HepG2 (cell line): ENCODE measurements around the gene ZNF467. TPM values are rescaled to one million over a fixed set of nuclear protein-coding genes. Genes with fewer than 3 reads are reported as not detected.

ENCODE experiments used
- ATAC-seq: fragments of 200-7000 bp; cut with Tn5 transposase; 3 replicates; pipeline ENCODE4 v1.9.1; 2020; ENCODE audit warnings: mild to moderate bottlenecking, moderate library complexity
- BruUV-seq: library from RNA; stranded (reverse); fragments of 400-500 nt; replicated peaks from 2 replicates; lab custom pipeline; 2021; lab: Mats Ljungman, UMichigan
- CTCF ChIA-PET: fragments of 300-600 bp; formaldehyde crosslinking; extraction: SDS; loops from one replicate; lab custom pipeline; 2021; ENCODE audit warnings: low total read pairs, inconsistent platforms, low intra/inter-chr PET ratio; lab: Yijun Ruan, JAX
- POLR2A ChIA-PET: fragments of 350-600 bp; sonication (Branson Sonifier 250); formaldehyde crosslinking; loops from one replicate; lab custom pipeline; 2020; ENCODE audit warnings: antibody characterized with exemption, inconsistent platforms; lab: Yijun Ruan, JAX
- DNase-seq: peaks from one replicate; pipeline ENCODE4 v3.0.0-alpha.2; 2015; ENCODE audit warnings: low spot score
- FAIRE-seq: peaks from 3 replicates; lab custom pipeline; 2011; peaks lifted over from hg19 to GRCh38; lab: Jason Lieb, UNC
- H2AFZ ChIP-seq: one replicate; pipeline ENCODE4 v1.6.1; 2011; ENCODE audit warnings: low read length, inconsistent platforms
- H3K27ac ChIP-seq: fragments of 300-600 bp; 3 replicates; pipeline ENCODE4 v1.8.0; 2011; ENCODE audit warnings: mixed run types, mild to moderate bottlenecking, mixed read lengths, low read length, inconsistent platforms; ENCODE audit not compliant: insufficient read depth; ENCODE audit errors: extremely low read length
- H3K27me3 ChIP-seq, 2 experiments: fragments of 200-600 bp in 1 of 2; 2 replicates in 1 of 2; 3 replicates in 1 of 2; pipeline versions ENCODE4 v1.6.0 to v1.8.0; 2011; ENCODE audit warnings: low read length in 2 of 2, mild to moderate bottlenecking in 2 of 2, moderate library complexity in 2 of 2, inconsistent platforms in 1 of 2; ENCODE audit not compliant: insufficient read depth in 2 of 2, control insufficient read depth in 1 of 2
- H3K36me3 ChIP-seq, 2 experiments: fragments of 200-600 bp in 1 of 2; replicated peaks in 1 of 2; 2 replicates in 1 of 2; 3 replicates in 1 of 2; pipeline versions ENCODE4 v1.5.1 to v1.8.0; 2011; ENCODE audit warnings: low read length in 2 of 2, inconsistent platforms in 1 of 2; ENCODE audit not compliant: insufficient read depth in 2 of 2, control insufficient read depth in 1 of 2
- H3K4me1 ChIP-seq: 2 replicates; pipeline ENCODE4 v1.5.1; 2012; ENCODE audit warnings: low read length, inconsistent platforms; ENCODE audit not compliant: insufficient read depth
- H3K4me2 ChIP-seq: 2 replicates; pipeline ENCODE4 v1.6.0; 2011; ENCODE audit warnings: low read depth, low read length, inconsistent platforms
- H3K4me3 ChIP-seq, 3 experiments: fragments of 200-600 bp in 1 of 3; sonication (generic), shearing (Covaris generic) in 1 of 3; replicated peaks in 1 of 3; 2 replicates each; pipeline ENCODE4 v1.5.1; 2011 to 2016; ENCODE audit warnings: low read length in 3 of 3, inconsistent platforms in 2 of 3, low read depth in 2 of 3, mild to moderate bottlenecking in 2 of 3, control low read depth in 1 of 3, mixed read lengths in 1 of 3; ENCODE audit not compliant: insufficient read depth in 1 of 3
- H3K79me2 ChIP-seq: one replicate; pipeline ENCODE4 v1.6.1; 2011; ENCODE audit warnings: low read length, inconsistent platforms; ENCODE audit not compliant: insufficient read depth
- H3K9ac ChIP-seq: 2 replicates; pipeline ENCODE4 v1.6.0; 2011; ENCODE audit warnings: mild to moderate bottlenecking, low read depth, low read length, inconsistent platforms; ENCODE audit not compliant: insufficient read depth
- H3K9me3 ChIP-seq: 2 replicates; pipeline ENCODE4 v1.5.1; 2012; ENCODE audit warnings: mild to moderate bottlenecking, low read length
- H4K20me1 ChIP-seq: 2 replicates; pipeline ENCODE4 v1.6.0; 2011; ENCODE audit warnings: inconsistent platforms, mild to moderate bottlenecking, low read length, moderate library complexity; ENCODE audit not compliant: insufficient read depth
- CEBPB ChIP-seq: IDR thresholded peaks from 2 replicates; pipeline ENCODE4 v1.6.1; 2011; ENCODE audit warnings: low read depth, low read length, improper control_type of control experiment, borderline replicate concordance
- EZH2 ChIP-seq: conservative IDR thresholded peaks from 2 replicates; pipeline ENCODE4 v1.6.1; 2012; ENCODE audit warnings: mild to moderate bottlenecking, low read depth, low read length, moderate library complexity
- FIP1L1 ChIP-seq: fragments of 200-400 bp; formaldehyde crosslinking; IDR thresholded peaks from 2 replicates; pipeline ENCODE4 v1.6.1; 2018; ENCODE audit warnings: low read depth, mild to moderate bottlenecking, low read length, moderate library complexity, borderline replicate concordance; ENCODE audit not compliant: insufficient read depth
- FOXA3 ChIP-seq: IDR thresholded peaks from 2 replicates; pipeline ENCODE4 v1.6.1; 2016; ENCODE audit warnings: missing genetic modification reagents, missing compliant biosample characterization
- KDM1A ChIP-seq: IDR thresholded peaks from 2 replicates; pipeline ENCODE4 v1.6.1; 2016; ENCODE audit warnings: missing compliant biosample characterization
- REPIN1 ChIP-seq: sonication (generic); formaldehyde crosslinking; IDR thresholded peaks from 2 replicates; pipeline ENCODE4 v1.8.0; 2022; ENCODE audit warnings: missing genetic modification reagents, low read depth, mild to moderate bottlenecking, borderline replicate concordance
- RFX3 ChIP-seq: IDR thresholded peaks from 2 replicates; pipeline ENCODE4 v1.6.1; 2016; ENCODE audit warnings: missing biosample characterization, missing genetic modification reagents
- ZGPAT ChIP-seq: IDR thresholded peaks from 2 replicates; pipeline ENCODE4 v1.6.1; 2016; ENCODE audit warnings: mild to moderate bottlenecking
- ZNF557 ChIP-seq: sonication (generic); formaldehyde crosslinking; IDR thresholded peaks from 2 replicates; pipeline ENCODE4 v1.4.0; 2020; ENCODE audit warnings: missing genetic modification reagents
- ZNF782 ChIP-seq: sonication (generic); formaldehyde crosslinking; IDR thresholded peaks from 2 replicates; pipeline ENCODE4 v1.4.0; 2020; ENCODE audit warnings: missing genetic modification reagents, mild to moderate bottlenecking, borderline replicate concordance
- ZZZ3 ChIP-seq: sonication (generic); formaldehyde crosslinking; IDR thresholded peaks from 2 replicates; pipeline ENCODE4 v1.4.0; 2020; ENCODE audit warnings: missing genetic modification reagents, mild to moderate bottlenecking, borderline replicate concordance
- WGBS: methylation state at CpG from one replicate; pipeline ENCODE4 v1.1.6; 2017; ENCODE audit warnings: low lambda C conversion rate; 5-methylcytosine and 5-hydroxymethylcytosine counted together
- in situ Hi-C: cut with HindIII; loops from 2 replicates; pipeline ENCODE4 v1.10.0; 2017; ENCODE audit warnings: low pct_unique_long_range_greater_than_20kb; ENCODE audit not compliant: extremely low pct_ligation_motif_present
- intact Hi-C: fragments of 100-400 bp; cut with micrococcal nuclease; formaldehyde crosslinking; loops from one replicate; pipeline ENCODE4 v1.10.0; 2022; ENCODE audit not compliant: unreplicated experiment
- polyA plus RNA-seq, 8 experiments: library from polyadenylated mRNA; depleted of rRNA in 3 of 8; stranded (reverse) in 7 of 8; unstranded in 1 of 8; fragments of >200 nt; fragmentation: Illumina TruSeq in 4 of 8; extraction: Trizol in 4 of 8; gene quantifications; 2 replicates each; pipeline versions ENCODE4 v1.2.1 to v1.2.3, GENCODE V29; 2011 to 2016; ENCODE audit warnings: low read depth in 4 of 8, missing spikeins in 1 of 8, mixed read lengths in 1 of 8; ENCODE audit not compliant: insufficient read depth in 1 of 8
- total RNA-seq, 5 experiments: library from RNA; depleted of rRNA; stranded (reverse); fragments of >200 nt; fragmentation: Illumina TruSeq; extraction: Trizol; gene quantifications; 2 replicates each; pipeline ENCODE4 v1.2.3, GENCODE V29; 2016; ENCODE audit warnings: low read depth in 1 of 5
- TF ChIP-seq, protein P1 (sequence below): sonication (generic); formaldehyde crosslinking; IDR thresholded peaks from 2 replicates; pipeline ENCODE4 v1.5.0; 2020; ENCODE audit warnings: missing genetic modification reagents
- TF ChIP-seq, protein P2 (sequence below): sonication (generic); formaldehyde crosslinking; IDR thresholded peaks from 2 replicates; pipeline ENCODE4 v1.5.1; 2020; ENCODE audit warnings: mild to moderate bottlenecking, missing genetic modification reagents, borderline replicate concordance
- TF ChIP-seq, protein P3 (sequence below): sonication (generic); formaldehyde crosslinking; IDR thresholded peaks from 2 replicates; pipeline ENCODE4 v1.4.0; 2020; ENCODE audit warnings: missing genetic modification reagents

Gene ZNF467
- total and polyA plus RNA-seq, 2 of the 13 experiments (the other 11 are each of a cell fraction or from before 2014, with no cell fraction given), result 0.03 TPM; not detected in 1

- Histone ChIP-seq H3K4me1 (no peaks in the 10 kb centered on the region), H2AFZ (no peak overlapping the region), H3K4me3 (no peak overlapping the region), H3K27me3 (no peaks in the 10 kb centered on the region), H3K9me3 (no peaks in the 10 kb centered on the region), H4K20me1 (no peaks in the 10 kb centered on the region), H3K4me2 (no peak overlapping the region), H3K27ac (no peak overlapping the region), H3K36me3 (no peaks in the 10 kb centered on the region), H3K79me2 (no peaks in the 10 kb centered on the region), H3K9ac (no peak overlapping the region)
- no peak for FAIRE-seq
- intact Hi-C loops, result no loop called here
- TF ChIP-seq CEBPB, result no peak
- TF ChIP-seq ZZZ3 (CRISPR knock-in tag), result no peak
- TF ChIP-seq, protein P1, sequence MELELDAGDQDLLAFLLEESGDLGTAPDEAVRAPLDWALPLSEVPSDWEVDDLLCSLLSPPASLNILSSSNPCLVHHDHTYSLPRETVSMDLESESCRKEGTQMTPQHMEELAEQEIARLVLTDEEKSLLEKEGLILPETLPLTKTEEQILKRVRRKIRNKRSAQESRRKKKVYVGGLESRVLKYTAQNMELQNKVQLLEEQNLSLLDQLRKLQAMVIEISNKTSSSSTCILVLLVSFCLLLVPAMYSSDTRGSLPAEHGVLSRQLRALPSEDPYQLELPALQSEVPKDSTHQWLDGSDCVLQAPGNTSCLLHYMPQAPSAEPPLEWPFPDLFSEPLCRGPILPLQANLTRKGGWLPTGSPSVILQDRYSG (CRISPR knock-in tag), result no peak
- TF ChIP-seq KDM1A (CRISPR knock-in tag), result no peak
- no peak for TF ChIP-seq FOXA3
- TF ChIP-seq, protein P2, sequence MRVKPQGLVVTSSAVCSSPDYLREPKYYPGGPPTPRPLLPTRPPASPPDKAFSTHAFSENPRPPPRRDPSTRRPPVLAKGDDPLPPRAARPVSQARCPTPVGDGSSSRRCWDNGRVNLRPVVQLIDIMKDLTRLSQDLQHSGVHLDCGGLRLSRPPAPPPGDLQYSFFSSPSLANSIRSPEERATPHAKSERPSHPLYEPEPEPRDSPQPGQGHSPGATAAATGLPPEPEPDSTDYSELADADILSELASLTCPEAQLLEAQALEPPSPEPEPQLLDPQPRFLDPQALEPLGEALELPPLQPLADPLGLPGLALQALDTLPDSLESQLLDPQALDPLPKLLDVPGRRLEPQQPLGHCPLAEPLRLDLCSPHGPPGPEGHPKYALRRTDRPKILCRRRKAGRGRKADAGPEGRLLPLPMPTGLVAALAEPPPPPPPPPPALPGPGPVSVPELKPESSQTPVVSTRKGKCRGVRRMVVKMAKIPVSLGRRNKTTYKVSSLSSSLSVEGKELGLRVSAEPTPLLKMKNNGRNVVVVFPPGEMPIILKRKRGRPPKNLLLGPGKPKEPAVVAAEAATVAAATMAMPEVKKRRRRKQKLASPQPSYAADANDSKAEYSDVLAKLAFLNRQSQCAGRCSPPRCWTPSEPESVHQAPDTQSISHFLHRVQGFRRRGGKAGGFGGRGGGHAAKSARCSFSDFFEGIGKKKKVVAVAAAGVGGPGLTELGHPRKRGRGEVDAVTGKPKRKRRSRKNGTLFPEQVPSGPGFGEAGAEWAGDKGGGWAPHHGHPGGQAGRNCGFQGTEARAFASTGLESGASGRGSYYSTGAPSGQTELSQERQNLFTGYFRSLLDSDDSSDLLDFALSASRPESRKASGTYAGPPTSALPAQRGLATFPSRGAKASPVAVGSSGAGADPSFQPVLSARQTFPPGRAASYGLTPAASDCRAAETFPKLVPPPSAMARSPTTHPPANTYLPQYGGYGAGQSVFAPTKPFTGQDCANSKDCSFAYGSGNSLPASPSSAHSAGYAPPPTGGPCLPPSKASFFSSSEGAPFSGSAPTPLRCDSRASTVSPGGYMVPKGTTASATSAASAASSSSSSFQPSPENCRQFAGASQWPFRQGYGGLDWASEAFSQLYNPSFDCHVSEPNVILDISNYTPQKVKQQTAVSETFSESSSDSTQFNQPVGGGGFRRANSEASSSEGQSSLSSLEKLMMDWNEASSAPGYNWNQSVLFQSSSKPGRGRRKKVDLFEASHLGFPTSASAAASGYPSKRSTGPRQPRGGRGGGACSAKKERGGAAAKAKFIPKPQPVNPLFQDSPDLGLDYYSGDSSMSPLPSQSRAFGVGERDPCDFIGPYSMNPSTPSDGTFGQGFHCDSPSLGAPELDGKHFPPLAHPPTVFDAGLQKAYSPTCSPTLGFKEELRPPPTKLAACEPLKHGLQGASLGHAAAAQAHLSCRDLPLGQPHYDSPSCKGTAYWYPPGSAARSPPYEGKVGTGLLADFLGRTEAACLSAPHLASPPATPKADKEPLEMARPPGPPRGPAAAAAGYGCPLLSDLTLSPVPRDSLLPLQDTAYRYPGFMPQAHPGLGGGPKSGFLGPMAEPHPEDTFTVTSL (CRISPR knock-in tag), result no peak
- no peak for TF ChIP-seq RFX3
- TF ChIP-seq EZH2, result no peak
- no peak for TF ChIP-seq FIP1L1
- no peak for TF ChIP-seq REPIN1 (CRISPR knock-in tag)
- no peak for TF ChIP-seq ZNF557
- TF ChIP-seq, protein P3, sequence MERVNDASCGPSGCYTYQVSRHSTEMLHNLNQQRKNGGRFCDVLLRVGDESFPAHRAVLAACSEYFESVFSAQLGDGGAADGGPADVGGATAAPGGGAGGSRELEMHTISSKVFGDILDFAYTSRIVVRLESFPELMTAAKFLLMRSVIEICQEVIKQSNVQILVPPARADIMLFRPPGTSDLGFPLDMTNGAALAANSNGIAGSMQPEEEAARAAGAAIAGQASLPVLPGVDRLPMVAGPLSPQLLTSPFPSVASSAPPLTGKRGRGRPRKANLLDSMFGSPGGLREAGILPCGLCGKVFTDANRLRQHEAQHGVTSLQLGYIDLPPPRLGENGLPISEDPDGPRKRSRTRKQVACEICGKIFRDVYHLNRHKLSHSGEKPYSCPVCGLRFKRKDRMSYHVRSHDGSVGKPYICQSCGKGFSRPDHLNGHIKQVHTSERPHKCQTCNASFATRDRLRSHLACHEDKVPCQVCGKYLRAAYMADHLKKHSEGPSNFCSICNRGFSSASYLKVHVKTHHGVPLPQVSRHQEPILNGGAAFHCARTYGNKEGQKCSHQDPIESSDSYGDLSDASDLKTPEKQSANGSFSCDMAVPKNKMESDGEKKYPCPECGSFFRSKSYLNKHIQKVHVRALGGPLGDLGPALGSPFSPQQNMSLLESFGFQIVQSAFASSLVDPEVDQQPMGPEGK (CRISPR knock-in tag), result no peak
- no peak for TF ChIP-seq ZGPAT
- no peak for TF ChIP-seq ZNF782 (CRISPR knock-in tag)
- POLR2A ChIA-PET, result no interaction called here
- ATAC-seq, result no peak
- CTCF ChIA-PET, result no interaction called here
- WGBS, result no CpG with 5 or more reads among the region's 12 CpGs
- in situ Hi-C loops, result no loop called here
- no peak for DNase-seq
- no TSS peak for BruUV-seq
Measured at GRCh38 chr7:149802966-149803365, 29.6 kb upstream of the ZNF467 start.
